Mucosa of gallbladder (tissue), 1 donor: Measurements from ENCODE around the gene MRPL9. TPM values are rescaled to one million over a fixed set of nuclear protein-coding genes. Genes with fewer than 3 reads are reported as not detected.

Experiments
- DNase-seq: peaks from one replicate; pipeline ENCODE4 v3.0.0-alpha.2; 2020; ENCODE audit warnings: low spot score
- total RNA-seq: library from RNA; stranded (reverse); gene quantifications from one replicate; pipeline ENCODE4 v1.2.1, GENCODE V29; 2021
- donor health status: DM: no; HTN: no; CAD: no.

Gene MRPL9
- total RNA-seq, 1 donor from 2014 or later, result 57.7 TPM

DNA sequence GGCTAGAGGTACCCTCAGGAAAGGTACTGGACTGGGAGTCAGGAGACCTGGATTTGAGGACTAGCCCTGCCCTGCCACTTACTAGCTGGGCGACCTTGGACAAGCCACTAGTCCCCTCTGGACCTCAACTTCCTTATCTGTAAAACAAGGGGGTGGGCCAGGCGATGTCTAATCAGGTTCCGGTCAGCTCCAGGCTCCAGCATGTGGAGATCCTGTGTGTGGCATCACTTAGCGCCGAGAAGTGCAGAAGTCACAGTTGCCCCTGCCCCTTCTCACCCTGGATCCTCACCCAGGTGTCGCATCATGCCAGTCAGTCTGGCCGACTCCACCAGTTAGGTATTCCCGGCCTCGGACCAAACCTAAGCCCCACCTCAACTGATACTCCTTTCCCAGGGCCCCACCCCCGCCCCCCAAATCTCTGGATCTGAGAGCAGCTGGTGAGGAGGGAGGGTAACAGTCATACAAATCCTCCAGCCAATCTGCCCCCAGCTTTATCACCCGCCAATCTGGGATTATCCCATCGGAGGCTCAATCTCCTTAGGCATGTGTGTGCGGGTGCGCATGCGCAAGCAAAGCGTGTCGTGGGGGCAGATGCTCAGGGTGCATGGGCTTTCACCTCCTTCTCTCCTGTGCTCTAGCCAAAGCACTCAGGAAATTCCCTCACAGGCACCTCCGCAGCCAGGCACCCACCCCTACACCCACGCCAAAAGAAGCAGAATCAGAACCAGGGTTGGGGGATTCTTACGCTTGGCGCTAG lies 52.1 kb downstream of the MRPL9 start:
- DNase-seq, result no peak

DNA sequence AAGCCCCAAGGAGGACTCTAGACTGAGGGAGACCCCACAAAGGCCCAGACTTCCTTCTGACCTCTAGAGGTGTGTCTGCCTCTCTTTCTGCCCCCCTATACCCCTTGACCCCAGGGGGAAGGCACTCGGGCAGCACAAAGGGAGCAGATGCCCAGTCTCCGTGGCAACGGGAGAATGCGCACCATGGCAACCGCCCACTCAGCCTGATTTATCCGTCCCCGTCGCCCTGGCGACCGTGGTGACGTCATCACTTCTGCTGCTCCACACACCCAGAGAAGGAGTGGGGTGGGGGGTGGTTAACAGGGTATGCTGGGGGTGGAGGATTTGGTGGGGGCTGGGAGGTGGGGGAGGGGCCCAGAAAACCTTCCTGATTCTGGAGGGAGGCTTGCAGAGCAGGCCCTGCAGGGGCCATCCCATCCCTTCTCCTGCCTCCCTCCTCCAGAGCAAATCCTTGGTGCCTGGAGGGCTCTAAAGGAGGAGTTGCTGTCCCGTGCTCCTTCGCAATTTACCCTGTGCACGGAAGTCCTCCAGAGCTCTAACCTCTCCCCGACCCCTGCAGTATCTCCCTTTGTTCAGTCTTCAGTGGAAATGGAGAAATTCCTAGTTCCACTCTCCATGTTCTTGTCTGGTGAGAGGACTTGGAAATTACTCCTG lies 53.0 kb downstream of the MRPL9 start:
- no peak for DNase-seq

Other genes starting within 250 kb of the MRPL9 start
- 16.5 TPM for gene TUFT1, start 223.2 kb downstream of the MRPL9 start, total RNA-seq
- gene SNX27, start 151.4 kb downstream of the MRPL9 start, total RNA-seq, result 58.3 TPM
- gene CELF3, start 46.7 kb downstream of the MRPL9 start, total RNA-seq, result 0.40 TPM
- 0.95 TPM for gene RIIAD1, start 42.0 kb downstream of the MRPL9 start, total RNA-seq
- gene TDRKH, start 27.0 kb upstream of the MRPL9 start, total RNA-seq, result 10.6 TPM
- gene LINGO4, start 41.9 kb upstream of the MRPL9 start, total RNA-seq, result 0.09 TPM
- 9.5 TPM for gene RORC, start 68.3 kb upstream of the MRPL9 start, total RNA-seq
- gene C2CD4D, start 76.3 kb upstream of the MRPL9 start, total RNA-seq, result 1.2 TPM
- gene THEM5, start 90.2 kb upstream of the MRPL9 start, total RNA-seq, result not detected
- 12.0 TPM for gene THEM4, start 146.0 kb upstream of the MRPL9 start, total RNA-seq
- 212 TPM for gene S100A10, start 230.4 kb upstream of the MRPL9 start, total RNA-seq